IMR-90 (cell line): ENCODE results near the gene SSU72.

Experiments used
- CEBPB ChIP-seq: IDR thresholded peaks from 2 replicates; pipeline ENCODE4 v1.6.1; 2012; ENCODE audit warnings: low read depth, low read length, improper control_type of control experiment
- POLR2A ChIP-seq: IDR thresholded peaks from 2 replicates; pipeline ENCODE4 v1.6.1; 2012; ENCODE audit warnings: mild to moderate bottlenecking, low read depth, low read length
- TF ChIP-seq, protein P1 (sequence below): conservative IDR thresholded peaks from 2 replicates; pipeline ENCODE4 v1.5.1; 2012; ENCODE audit warnings: mild to moderate bottlenecking, low read depth, low read length, improper control_type of control experiment

DNA sequence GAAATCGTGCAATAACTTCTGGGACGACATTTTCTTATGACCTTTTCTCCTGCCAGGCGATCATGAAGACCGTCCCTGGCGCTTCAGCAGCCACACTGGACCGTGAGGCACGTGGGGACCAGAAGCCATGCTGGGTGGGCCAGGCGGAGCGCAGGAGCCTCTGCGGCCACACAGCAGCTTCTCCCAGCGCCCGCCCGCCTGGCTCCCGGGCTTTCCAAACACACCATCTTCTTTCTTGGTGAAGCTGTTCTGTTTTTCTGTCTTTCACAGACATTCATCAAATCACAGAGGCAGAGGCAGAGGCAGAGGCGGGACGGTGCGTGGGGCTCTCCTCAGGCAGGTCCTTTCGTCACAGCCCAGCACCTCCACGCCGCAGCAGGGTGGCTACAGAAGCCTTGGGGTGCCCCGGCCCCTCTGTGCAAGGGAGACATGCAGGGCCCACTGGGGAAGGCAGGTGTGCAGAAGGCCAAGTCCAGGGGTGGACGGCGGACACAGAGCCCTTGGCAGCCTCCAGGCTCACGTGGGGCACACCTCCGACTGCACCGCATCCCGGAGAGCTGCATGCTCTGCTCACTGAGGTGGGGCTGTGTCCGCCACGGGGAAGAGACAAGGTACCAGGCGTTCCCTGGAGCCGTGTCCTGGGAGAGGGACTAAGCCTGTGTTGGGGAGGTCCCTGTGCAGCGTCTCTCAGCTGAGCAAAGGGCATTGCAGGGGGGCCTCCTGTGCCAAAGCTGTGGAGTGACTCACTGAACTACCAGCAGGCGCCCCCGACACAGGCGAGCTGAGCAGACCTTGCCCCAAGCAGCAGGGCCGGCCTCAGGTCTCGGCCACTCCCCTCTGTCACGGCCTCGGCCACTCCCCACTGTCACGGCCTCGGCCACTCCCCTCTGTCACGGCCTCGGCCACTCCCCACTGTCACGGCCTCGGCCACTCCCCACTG is 31.6 kb downstream of the SSU72 start:
- TF ChIP-seq, protein P1, sequence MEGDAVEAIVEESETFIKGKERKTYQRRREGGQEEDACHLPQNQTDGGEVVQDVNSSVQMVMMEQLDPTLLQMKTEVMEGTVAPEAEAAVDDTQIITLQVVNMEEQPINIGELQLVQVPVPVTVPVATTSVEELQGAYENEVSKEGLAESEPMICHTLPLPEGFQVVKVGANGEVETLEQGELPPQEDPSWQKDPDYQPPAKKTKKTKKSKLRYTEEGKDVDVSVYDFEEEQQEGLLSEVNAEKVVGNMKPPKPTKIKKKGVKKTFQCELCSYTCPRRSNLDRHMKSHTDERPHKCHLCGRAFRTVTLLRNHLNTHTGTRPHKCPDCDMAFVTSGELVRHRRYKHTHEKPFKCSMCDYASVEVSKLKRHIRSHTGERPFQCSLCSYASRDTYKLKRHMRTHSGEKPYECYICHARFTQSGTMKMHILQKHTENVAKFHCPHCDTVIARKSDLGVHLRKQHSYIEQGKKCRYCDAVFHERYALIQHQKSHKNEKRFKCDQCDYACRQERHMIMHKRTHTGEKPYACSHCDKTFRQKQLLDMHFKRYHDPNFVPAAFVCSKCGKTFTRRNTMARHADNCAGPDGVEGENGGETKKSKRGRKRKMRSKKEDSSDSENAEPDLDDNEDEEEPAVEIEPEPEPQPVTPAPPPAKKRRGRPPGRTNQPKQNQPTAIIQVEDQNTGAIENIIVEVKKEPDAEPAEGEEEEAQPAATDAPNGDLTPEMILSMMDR = no peak
- TF ChIP-seq CEBPB (no peak), POLR2A (no peak)
